GM19351 (cell line): ENCODE data around the gene RASA3.
"Not testable (repeated sequence)": the region's sequence is repeated elsewhere in the genome, so short reads cannot be mapped to it uniquely, and the experiment has no call there.

ENCODE experiments used
- ATAC-seq: cut with Tn5 transposase; IDR thresholded peaks from one replicate; pipeline ENCODE4 v1.9.1; 2021; ENCODE audit warnings: mild to moderate bottlenecking, moderate library complexity; ENCODE audit not compliant: unreplicated experiment

RASA3 gene

DNA sequence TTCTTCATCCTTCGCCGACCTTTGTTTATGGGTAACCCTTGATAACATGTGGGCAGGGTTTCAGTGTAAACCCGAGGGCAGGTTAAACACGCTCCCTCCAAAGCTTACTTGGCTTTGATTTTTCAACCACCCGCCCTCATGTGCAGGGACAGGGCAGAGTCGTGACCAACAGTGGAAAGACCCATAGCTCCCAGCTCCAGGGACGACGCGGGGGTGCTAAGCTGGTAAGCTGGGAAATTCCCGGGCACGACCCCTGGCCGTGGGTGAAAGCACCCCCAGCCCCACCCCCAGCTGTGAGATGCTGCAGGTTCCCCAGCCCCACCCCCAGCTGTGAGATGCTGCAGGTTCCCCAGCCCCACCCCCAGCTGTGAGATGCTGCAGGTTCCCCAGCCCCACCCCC, 17.8 kb downstream of the RASA3 start:
- ATAC-seq, result not testable (repeated sequence)

- no peak for ATAC-seq
Observed at GRCh38 chr13:114114006-114114640, 18.3 kb downstream of the RASA3 start.

GRCh38 chr13:114113395-114113794, 19.0 kb downstream of the RASA3 start:
- ATAC-seq, result not testable (repeated sequence)

DNA sequence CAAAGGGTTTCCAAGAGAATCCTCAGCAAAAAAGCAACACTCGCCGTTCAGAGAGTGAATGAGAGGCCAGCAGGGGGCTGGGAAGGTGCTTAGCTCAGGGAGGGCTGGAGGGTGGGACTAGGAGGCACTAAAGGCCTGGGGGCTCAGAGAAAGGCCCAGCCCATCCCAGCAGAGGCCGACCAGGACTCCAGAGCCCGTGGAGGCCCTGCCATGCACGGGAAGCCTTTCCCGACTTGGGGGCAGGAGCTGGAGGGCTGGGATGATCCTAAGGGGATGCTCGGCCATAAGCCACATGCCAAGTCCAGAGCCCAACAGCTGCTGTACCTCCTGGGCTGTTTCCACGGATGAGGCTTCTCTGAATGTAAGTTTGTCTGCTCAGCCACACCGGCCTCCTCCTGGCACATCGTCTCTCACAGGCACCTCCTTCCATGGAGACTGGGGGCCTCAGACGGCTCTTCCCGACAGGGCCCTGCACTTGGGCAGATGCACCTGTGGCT, 19.5 kb downstream of the RASA3 start:
- no peak for ATAC-seq

DNA sequence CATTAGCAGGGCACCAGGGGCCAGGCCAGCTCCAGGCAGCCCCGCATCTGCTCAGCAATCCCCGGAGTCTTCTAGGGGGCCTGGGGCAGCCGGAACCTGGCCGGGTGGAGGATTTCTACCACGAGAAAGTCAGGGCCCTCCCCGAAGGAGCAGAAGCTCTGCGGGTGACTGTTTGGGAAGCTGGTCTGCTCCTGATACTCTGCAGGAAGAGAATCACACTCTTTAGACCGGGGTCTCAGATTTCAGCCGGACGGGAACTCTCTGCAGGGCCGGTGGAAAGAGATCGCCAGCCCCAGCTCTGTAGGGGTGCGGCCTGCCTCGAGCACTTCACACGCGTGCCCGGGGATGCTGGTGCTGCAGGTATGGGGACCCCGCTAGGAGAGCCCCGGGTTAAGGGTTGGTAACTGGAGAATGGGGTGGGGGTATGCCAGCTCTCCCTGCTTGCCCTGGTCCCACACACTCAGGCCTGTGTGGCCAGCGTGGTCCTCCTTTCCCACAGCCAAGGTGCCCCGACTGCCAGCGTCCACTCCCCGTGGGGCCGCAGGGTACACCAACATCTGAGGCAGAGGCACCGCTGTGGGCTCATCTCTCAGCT, 20.1 kb downstream of the RASA3 start:
- ATAC-seq, result no peak

- no peak for ATAC-seq
Observed at GRCh38 chr13:114111577-114111976, 20.8 kb downstream of the RASA3 start.

DNA sequence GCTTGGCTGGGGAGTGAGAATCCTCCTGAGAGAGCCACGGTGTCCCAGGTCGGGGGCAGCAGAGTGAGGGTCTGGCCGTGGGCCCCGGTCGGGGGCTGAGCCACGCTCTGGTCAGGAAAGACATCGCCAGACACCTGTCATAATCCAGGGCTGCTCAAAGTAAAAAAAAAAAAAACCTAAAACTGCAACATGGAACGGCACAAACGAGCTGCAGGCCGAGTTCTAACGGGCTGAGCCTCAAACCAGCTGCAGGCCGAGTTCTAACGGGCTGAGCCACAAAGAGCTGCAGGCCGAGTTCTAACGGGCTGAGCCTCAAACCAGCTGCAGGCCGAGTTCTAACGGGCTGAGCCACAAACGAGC, 21.6 kb downstream of the RASA3 start:
- ATAC-seq, result not testable (repeated sequence)

GRCh38 chr13:114110091-114110829, 22.2 kb downstream of the RASA3 start:
- peak; percentile 79 for ATAC-seq

GRCh38 chr13:114109641-114110041, 22.8 kb downstream of the RASA3 start:
- ATAC-seq, result no peak

- no peak for ATAC-seq
Observed at GRCh38 chr13:114108894-114109293, 23.5 kb downstream of the RASA3 start.

DNA sequence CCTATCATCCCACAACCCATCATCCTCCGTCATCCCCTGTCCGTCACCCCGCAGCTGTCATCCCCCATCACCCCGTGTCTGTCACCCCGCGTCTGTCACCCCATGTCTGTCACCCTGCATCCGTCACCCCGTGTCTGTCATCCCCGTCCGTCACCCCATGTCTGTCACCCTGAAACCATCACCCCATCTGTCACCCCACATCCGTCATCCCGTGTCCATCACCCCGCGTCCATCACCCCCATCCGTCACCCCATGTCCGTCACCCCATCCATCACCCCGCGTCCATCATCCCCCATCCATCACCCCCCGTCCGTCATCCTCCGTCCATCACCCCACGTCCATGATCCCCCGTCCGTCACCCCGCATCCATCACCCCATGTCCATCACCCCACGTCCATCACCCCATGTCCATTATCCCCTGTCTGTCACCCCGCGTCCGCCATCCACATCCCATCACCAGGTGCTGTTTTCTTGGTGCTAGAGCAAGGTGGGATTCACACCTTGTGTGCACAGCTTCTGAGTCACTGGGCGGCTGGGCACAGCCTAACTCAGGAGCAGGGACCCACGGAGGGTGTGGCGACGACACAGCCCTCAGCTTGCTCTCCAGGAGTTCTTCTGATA, 24.2 kb downstream of the RASA3 start:
- no peak for ATAC-seq

DNA sequence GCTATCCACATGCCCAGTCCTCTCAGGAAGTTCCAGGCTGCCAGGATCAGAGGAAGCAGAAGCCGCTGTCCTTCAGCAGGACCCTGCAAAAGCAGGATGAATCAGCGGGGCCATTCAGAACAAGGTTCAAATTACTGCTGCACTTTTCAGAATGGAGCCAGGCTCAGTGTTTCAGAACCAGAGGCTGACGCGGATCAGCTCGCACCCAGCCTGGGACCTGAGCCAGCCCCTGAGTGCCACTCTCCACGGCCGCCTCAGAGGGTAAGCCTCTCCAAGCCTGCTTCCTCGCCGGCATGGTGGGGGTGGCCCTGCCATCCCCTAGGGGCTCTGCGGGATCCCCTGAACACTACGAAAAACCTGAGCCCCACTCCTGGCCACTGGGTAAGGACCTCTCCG, 24.7 kb downstream of the RASA3 start:
- ATAC-seq, result no peak

GRCh38 chr13:114106991-114107685, 25.3 kb downstream of the RASA3 start:
- ATAC-seq, result no peak

- no peak for ATAC-seq
Observed at GRCh38 chr13:114106526-114106925, 25.9 kb downstream of the RASA3 start.

GRCh38 chr13:114105521-114106225, 26.8 kb downstream of the RASA3 start:
- no peak for ATAC-seq

DNA sequence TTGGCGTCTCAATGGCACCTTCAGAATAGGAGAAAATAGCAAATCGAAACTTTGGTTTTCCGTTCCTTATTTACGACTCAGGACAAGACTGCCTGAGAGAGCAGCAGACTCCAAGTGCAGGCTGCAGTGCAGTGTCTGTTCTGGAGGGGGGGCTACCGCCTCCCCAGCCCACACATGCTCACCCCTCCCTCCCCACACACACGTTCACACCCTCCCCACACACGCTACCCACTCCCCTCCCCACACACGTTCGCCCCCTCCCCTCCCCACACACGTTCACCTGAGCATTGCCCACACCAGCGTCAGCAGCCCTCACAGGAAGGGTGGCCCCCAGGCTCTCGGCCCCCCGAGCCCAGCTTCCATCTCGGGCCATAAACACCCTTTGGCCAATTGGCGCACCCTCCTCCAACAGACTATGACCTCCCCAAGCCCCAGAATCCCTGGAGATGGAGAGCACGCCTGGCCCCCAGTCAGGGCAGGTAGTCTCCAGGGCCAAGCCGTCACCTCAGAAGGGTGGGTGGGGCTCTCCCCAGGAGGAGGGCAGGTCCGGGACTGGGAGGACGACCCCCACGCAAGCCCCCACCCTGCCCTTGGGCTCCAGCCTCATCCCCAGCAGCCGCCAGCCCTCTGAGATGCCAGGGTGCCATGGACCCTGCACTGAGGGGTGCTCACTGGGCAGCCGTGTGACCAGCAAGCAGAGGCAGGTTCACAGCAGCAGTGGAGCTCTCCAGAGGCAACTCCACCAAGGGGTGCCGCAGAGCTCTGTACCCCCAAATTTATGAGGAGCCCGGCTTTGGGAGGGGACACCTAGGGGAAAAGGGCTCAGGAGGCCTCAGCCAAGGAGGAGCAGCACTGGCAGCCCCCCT, 27.5 kb downstream of the RASA3 start:
- ATAC-seq, result no peak

GRCh38 chr13:114103801-114104654, 28.4 kb downstream of the RASA3 start:
- no peak for ATAC-seq

- ATAC-seq, result not testable (repeated sequence)
Observed at GRCh38 chr13:114103289-114103621, 29.2 kb downstream of the RASA3 start.
